Astrocyte (in vitro differentiated cells and primary cell): ENCODE measurements around the gene ZNF565. TPM values are rescaled to one million over a fixed set of nuclear protein-coding genes. Genes with fewer than 3 reads are reported as not detected.

Source experiments
- DNase-seq: peaks from one replicate; pipeline ENCODE4 v3.0.0-alpha.2; 2010; ENCODE audit warnings: low read depth
- FAIRE-seq: peaks from 2 replicates; lab custom pipeline; 2011; peaks lifted over from hg19 to GRCh38; lab: Jason Lieb, UNC
- H2AFZ ChIP-seq: 2 replicates; pipeline ENCODE4 v1.6.0; 2012; ENCODE audit warnings: low read depth, low read length, inconsistent platforms
- H3K27ac ChIP-seq: 2 replicates; pipeline ENCODE4 v1.5.1; 2011; ENCODE audit warnings: low read depth, low read length, inconsistent platforms
- H3K27me3 ChIP-seq: 2 replicates; pipeline ENCODE4 v1.6.0; 2011; ENCODE audit warnings: low read length, inconsistent platforms; ENCODE audit not compliant: insufficient read depth
- H3K36me3 ChIP-seq: 2 replicates; pipeline ENCODE4 v1.5.1; 2011; ENCODE audit warnings: low read length, inconsistent platforms; ENCODE audit not compliant: insufficient read depth
- H3K4me1 ChIP-seq: 2 replicates; pipeline ENCODE4 v1.5.1; 2011; ENCODE audit warnings: low read length, inconsistent platforms; ENCODE audit not compliant: insufficient read depth
- H3K4me2 ChIP-seq: 2 replicates; pipeline ENCODE4 v1.6.0; 2012; ENCODE audit warnings: low read length, inconsistent platforms
- H3K4me3 ChIP-seq: 2 replicates; pipeline ENCODE4 v1.5.1; 2011; ENCODE audit warnings: low read depth, mild to moderate bottlenecking, low read length, inconsistent platforms; ENCODE audit not compliant: insufficient read depth
- H3K79me2 ChIP-seq: 2 replicates; pipeline ENCODE4 v1.6.0; 2012; ENCODE audit warnings: mild to moderate bottlenecking, low read length, inconsistent platforms; ENCODE audit not compliant: insufficient read depth
- H3K9ac ChIP-seq: 2 replicates; pipeline ENCODE4 v1.6.0; 2012; ENCODE audit warnings: mild to moderate bottlenecking, low read length, inconsistent platforms
- H3K9me3 ChIP-seq: 2 replicates; pipeline ENCODE4 v1.5.1; 2012; ENCODE audit warnings: low read depth, mild to moderate bottlenecking, low read length, inconsistent platforms; ENCODE audit not compliant: insufficient read depth
- H4K20me1 ChIP-seq: 2 replicates; pipeline ENCODE4 v1.6.0; 2012; ENCODE audit warnings: low read length, inconsistent platforms; ENCODE audit not compliant: insufficient read depth
- H3K27ac Mint-ChIP-seq: one replicate; pipeline ENCODE4 v1.8.0; 2021; ENCODE audit warnings: mild to moderate bottlenecking, mixed read lengths; ENCODE audit not compliant: unreplicated experiment
- H3K27me3 Mint-ChIP-seq: one replicate; pipeline ENCODE4 v1.8.0; 2021; ENCODE audit warnings: low read depth, mixed read lengths; ENCODE audit not compliant: unreplicated experiment
- H3K36me3 Mint-ChIP-seq: one replicate; pipeline ENCODE4 v1.8.0; 2021; ENCODE audit warnings: low read depth, mixed read lengths; ENCODE audit not compliant: unreplicated experiment
- H3K4me1 Mint-ChIP-seq: one replicate; pipeline ENCODE4 v1.8.0; 2021; ENCODE audit warnings: low read depth, mixed read lengths; ENCODE audit not compliant: unreplicated experiment
- H3K4me3 Mint-ChIP-seq: one replicate; pipeline ENCODE4 v1.8.0; 2021; ENCODE audit warnings: mild to moderate bottlenecking, moderate library complexity, mixed read lengths; ENCODE audit not compliant: unreplicated experiment
- H3K9me3 Mint-ChIP-seq: one replicate; pipeline ENCODE4 v1.8.0; 2021; ENCODE audit warnings: mild to moderate bottlenecking, mixed read lengths; ENCODE audit not compliant: unreplicated experiment
- EZH2 ChIP-seq: IDR thresholded peaks from 2 replicates; pipeline ENCODE4 v1.6.1; 2012; ENCODE audit warnings: mild to moderate bottlenecking, low read length, inconsistent platforms; ENCODE audit not compliant: insufficient read depth
- total RNA-seq: library from RNA; stranded (reverse); gene quantifications from 2 replicates; pipeline ENCODE4 v1.2.1, GENCODE V29; 2021
- TF ChIP-seq, protein P1 (sequence below): IDR thresholded peaks from 2 replicates; pipeline ENCODE4 v1.5.1; 2011; ENCODE audit warnings: low read depth, mild to moderate bottlenecking, inconsistent platforms, low read length, moderate library complexity; ENCODE audit not compliant: insufficient read depth

Gene ZNF565
- total RNA-seq, 1 donor from 2014 or later = 6.5 TPM

DNA sequence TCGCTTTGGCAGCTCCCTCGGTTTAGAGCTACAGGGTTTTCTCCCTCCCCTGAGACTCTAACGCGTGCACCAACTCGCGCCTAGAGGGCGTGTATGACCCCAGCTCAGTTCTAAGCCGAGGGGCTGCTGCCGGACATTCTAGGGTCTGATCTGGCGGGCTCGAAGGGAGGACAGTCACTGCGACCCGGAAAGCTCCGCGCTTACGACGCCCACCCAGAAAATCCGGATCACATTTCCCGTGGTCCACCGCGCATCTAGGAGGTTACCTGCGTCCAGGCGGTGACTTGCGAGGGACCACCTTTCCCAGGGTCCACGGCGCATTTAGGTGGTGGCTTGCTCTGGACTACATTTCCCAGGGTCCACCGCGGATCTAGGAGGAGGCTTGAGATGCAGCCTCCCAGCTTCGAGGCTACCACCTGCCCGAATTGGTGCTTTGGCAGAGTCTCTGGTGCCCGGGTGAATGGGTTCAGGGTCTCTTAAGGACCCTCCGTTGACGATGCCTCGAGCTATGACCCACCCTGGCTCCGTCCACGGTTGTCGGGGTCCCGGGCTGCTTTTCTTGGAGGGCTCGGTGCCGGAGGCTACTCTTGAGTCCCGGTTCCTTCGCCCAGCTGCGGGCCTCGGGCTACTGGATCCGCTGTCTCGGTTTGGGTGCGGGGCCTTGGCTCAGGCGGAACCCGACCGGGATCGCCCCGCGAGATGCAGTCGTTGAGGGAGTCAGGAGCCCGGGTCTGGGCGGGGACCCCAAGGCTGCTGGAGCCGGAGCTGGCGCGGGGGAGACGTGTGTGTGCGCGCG lies 30.9 kb upstream of the ZNF565 start:
- Mint-ChIP-seq H3K27ac (no peak overlapping the region), H3K4me1 (no peaks in the 10 kb centered on the region), H3K9me3 (peaks cover 7% of the 10 kb centered on the region), H3K4me3 (no peak overlapping the region), H3K36me3 (peaks cover 10% of the 10 kb centered on the region), H3K27me3 (no peaks in the 10 kb centered on the region)
- no peaks in the 10 kb centered on the region for H3K79me2 ChIP-seq
- TF ChIP-seq, protein P1, sequence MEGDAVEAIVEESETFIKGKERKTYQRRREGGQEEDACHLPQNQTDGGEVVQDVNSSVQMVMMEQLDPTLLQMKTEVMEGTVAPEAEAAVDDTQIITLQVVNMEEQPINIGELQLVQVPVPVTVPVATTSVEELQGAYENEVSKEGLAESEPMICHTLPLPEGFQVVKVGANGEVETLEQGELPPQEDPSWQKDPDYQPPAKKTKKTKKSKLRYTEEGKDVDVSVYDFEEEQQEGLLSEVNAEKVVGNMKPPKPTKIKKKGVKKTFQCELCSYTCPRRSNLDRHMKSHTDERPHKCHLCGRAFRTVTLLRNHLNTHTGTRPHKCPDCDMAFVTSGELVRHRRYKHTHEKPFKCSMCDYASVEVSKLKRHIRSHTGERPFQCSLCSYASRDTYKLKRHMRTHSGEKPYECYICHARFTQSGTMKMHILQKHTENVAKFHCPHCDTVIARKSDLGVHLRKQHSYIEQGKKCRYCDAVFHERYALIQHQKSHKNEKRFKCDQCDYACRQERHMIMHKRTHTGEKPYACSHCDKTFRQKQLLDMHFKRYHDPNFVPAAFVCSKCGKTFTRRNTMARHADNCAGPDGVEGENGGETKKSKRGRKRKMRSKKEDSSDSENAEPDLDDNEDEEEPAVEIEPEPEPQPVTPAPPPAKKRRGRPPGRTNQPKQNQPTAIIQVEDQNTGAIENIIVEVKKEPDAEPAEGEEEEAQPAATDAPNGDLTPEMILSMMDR = no peak
- peak; percentile 45 for TF ChIP-seq EZH2
- DNase-seq = no peak
- peak overlapping the region; percentile 47 for H2AFZ ChIP-seq
- FAIRE-seq = no peak
- no peak overlapping the region for H3K9ac ChIP-seq
- peak overlapping the region; percentile 79 for H3K4me2 ChIP-seq
- no peaks in the 10 kb centered on the region for H3K36me3 ChIP-seq
- H3K4me1 ChIP-seq = peaks cover 7% of the 10 kb centered on the region
- no peaks in the 10 kb centered on the region for H4K20me1 ChIP-seq
- peaks cover 21% of the 10 kb centered on the region for H3K27me3 ChIP-seq
- peaks cover 15% of the 10 kb centered on the region for H3K9me3 ChIP-seq
- peak overlapping the region; percentile 42 for H3K4me3 ChIP-seq
- no peak overlapping the region for H3K27ac ChIP-seq

DNA sequence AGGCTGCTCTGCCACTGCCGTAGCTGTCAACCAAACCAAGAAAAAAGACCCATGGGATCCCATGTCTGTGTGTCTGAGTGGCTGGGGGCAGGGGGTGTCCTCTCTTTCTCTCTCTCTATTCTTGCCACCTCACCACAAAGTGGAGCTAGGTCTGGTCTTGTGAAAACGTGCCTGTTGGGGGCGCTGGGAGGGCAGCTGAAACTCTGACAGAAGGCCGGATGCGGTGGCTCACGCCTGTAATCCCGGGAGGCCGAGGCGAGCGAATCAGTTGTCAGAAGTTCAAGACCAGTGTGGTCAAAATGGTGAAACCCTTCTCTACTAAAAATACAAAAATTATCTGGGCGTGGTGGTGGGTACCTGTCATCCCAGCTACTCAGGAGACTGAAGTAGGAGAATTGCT lies 29.6 kb upstream of the ZNF565 start:
- Histone ChIP-seq H3K9me3 (peaks cover 15% of the 10 kb centered on the region), H3K4me3 (no peak overlapping the region), H3K27me3 (peaks cover 21% of the 10 kb centered on the region), H4K20me1 (peaks cover 3% of the 10 kb centered on the region), H3K79me2 (no peaks in the 10 kb centered on the region), H3K9ac (no peak overlapping the region), H2AFZ (no peak overlapping the region), H3K36me3 (peaks cover 5% of the 10 kb centered on the region), H3K4me2 (no peak overlapping the region), H3K27ac (no peak overlapping the region), H3K4me1 (peaks cover 7% of the 10 kb centered on the region)
- H3K4me1 Mint-ChIP-seq = no peaks in the 10 kb centered on the region
- H3K36me3 Mint-ChIP-seq = peaks cover 15% of the 10 kb centered on the region
- H3K4me3 Mint-ChIP-seq = no peak overlapping the region
- H3K27me3 Mint-ChIP-seq = no peaks in the 10 kb centered on the region
- DNase-seq (no peak), FAIRE-seq (no peak)
- TF ChIP-seq, protein P1 = no peak
- H3K27ac Mint-ChIP-seq = no peak overlapping the region
- H3K9me3 Mint-ChIP-seq = peaks cover 7% of the 10 kb centered on the region

DNA sequence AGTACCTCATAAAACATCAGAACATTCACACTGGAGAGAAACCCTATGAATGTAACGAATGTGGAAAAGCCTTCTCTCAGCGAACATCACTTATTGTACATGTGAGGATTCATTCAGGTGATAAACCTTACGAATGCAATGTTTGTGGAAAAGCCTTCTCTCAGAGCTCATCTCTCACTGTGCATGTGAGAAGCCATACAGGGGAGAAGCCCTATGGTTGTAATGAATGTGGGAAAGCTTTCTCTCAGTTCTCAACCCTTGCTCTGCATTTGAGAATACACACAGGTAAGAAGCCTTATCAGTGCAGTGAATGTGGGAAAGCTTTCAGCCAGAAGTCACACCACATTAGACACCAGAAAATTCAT lies 22.5 kb upstream of the ZNF565 start:
- no peaks in the 10 kb centered on the region for H3K27me3 Mint-ChIP-seq
- Histone ChIP-seq H3K4me1 (no peaks in the 10 kb centered on the region), H3K4me3 (no peak overlapping the region), H3K79me2 (peaks cover 3% of the 10 kb centered on the region), H3K4me2 (no peak overlapping the region), H2AFZ (no peak overlapping the region), H4K20me1 (peaks cover 14% of the 10 kb centered on the region), H3K36me3 (peaks cover 55% of the 10 kb centered on the region), H3K27me3 (no peaks in the 10 kb centered on the region), H3K9ac (no peak overlapping the region), H3K9me3 (peaks cover 20% of the 10 kb centered on the region), H3K27ac (no peak overlapping the region)
- H3K4me1 Mint-ChIP-seq = no peaks in the 10 kb centered on the region
- TF ChIP-seq, protein P1 = no peak
- no peak for TF ChIP-seq EZH2
- no peak overlapping the region for H3K27ac Mint-ChIP-seq
- no peak overlapping the region for H3K4me3 Mint-ChIP-seq
- DNase-seq (no peak), FAIRE-seq (no peak)
- peaks cover 63% of the 10 kb centered on the region for H3K36me3 Mint-ChIP-seq
- H3K9me3 Mint-ChIP-seq = peaks cover 26% of the 10 kb centered on the region
